ENCODE data around the gene MAN2B2. TPM values are rescaled to one million over a fixed set of nuclear protein-coding genes. Genes with fewer than 3 reads are reported as not detected.
A peak's percentile ranks its signal among the peaks of the same experiment; 100 is the strongest.

Gene MAN2B2
- total and polyA plus RNA-seq, 2 of the 8 experiments (the other 6 are each of a cell fraction or from before 2014, with no cell fraction given) = 3.3 to 4.0 TPM

DNA sequence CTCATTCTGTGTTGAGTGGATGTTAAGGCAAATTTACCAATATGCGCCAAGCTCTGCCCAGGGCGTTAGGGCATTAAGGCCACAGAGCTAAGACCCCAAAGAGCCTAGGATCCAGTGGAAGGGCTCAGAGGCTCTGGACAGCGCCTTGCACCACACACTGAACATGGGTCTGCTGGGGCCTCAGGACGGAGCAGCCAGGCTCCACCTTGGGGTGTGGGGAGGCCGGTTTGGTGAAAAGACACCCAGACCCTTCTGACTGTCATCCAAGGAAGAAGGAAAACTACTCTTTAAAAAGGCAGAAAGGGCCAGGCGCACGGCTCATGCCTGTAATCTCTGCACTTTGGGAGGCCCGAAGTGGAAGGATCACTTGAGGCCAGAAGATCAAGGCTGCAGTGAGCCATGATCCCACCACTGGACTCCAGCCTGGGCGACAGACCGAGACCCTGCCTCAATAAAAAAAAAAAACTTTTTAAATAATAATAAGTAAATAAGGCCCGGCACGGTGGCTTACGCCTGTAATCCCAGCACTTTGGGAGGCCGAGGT is 64.2 kb downstream of the MAN2B2 start:
- Histone ChIP-seq H3K79me1 (ENCODE audit: low read depth, low read length) (peaks cover 7% of the 10 kb centered on the region), H3K23me2 (ENCODE audit: low read depth, low read length) (peaks cover 10% of the 10 kb centered on the region), H2BK20ac (ENCODE audit: low read length) (no peak overlapping the region), H2BK12ac (ENCODE audit: low read depth, low read length) (0 out of 2 replicates have a peak overlapping the region, but pooled peaks have one; percentile 5), H3K23ac (ENCODE audit: insufficient read length) (no peak overlapping the region), H4K91ac (replicated peaks; ENCODE audit: insufficient read length, low read length) (no peak overlapping the region), H3K36me3 (ENCODE audit: control insufficient read depth in 2 of 4, insufficient read depth in 4 of 4, low read length in 3 of 4) (peaks cover 0 to 22% (median 9%) of the 10 kb centered on the region in 4 experiments; a peak in 5 of 8 replicates), H3K14ac (ENCODE audit: insufficient read length) (no peak overlapping the region), H3K4me2 (ENCODE audit: insufficient read depth in 1 of 2, low read depth in 2 of 2, low read length in 2 of 2) (peak overlapping the region in 1 of 2 experiments; percentile 98; a peak in 1 of 4 replicates), H2BK5ac (ENCODE audit: low read depth, low read length) (no peak overlapping the region), H3K27ac (ENCODE audit: low read depth, low read length) (no peak overlapping the region), H4K20me1 (replicated peaks in 1 of 2; ENCODE audit: control insufficient read depth in 1 of 2, insufficient read depth in 2 of 2, low read length in 2 of 2) (peaks cover 10 to 11% of the 10 kb centered on the region in 2 experiments), H3K4me3 (ENCODE audit: extremely low read depth in 1 of 4, insufficient read depth in 2 of 4, low read depth in 3 of 4, low read length in 4 of 4) (no peak overlapping the region), H3K9me3 (ENCODE audit: insufficient read depth in 2 of 2, low read depth in 1 of 2, low read length in 1 of 2) (no peaks in the 10 kb centered on the region), H3K79me2 (ENCODE audit: control insufficient read depth in 1 of 2, insufficient read depth in 2 of 2, low read length in 2 of 2) (peaks cover 9 to 29% of the 10 kb centered on the region in 2 experiments), H2AK5ac (ENCODE audit: low read depth, low read length) (no peak overlapping the region), H3K56ac (replicated peaks; ENCODE audit: insufficient read length, low read depth, low read length) (no peak overlapping the region), H4K5ac (ENCODE audit: insufficient read length, low read depth, low read length) (no peak overlapping the region), H2BK15ac (ENCODE audit: low read length) (no peak overlapping the region), H3K9ac (replicated peaks in 1 of 4; ENCODE audit: extremely low read depth in 1 of 4, low read depth in 3 of 4, low read length in 3 of 4) (no peak overlapping the region), H3K18ac (ENCODE audit: extremely low read depth, low read length) (no peak overlapping the region), H2AFZ (ENCODE audit: low read length) (no peak overlapping the region), H2BK120ac (replicated peaks; ENCODE audit: low read depth, low read length) (no peak overlapping the region), H3K4me1 (replicated peaks in 1 of 4; ENCODE audit: control insufficient read depth in 3 of 4, insufficient read depth in 4 of 4, low read length in 3 of 4) (peaks cover 0 to 9% (median 0%) of the 10 kb centered on the region in 4 experiments; a peak in 3 of 7 replicates), H3K4ac (replicated peaks; ENCODE audit: insufficient read length, low read depth, low read length) (no peak overlapping the region), H3K27me3 (replicated peaks in 1 of 4; ENCODE audit: control insufficient read depth in 3 of 4, extremely low read depth in 1 of 4, insufficient read depth in 3 of 4, low read length in 3 of 4) (no peaks in the 10 kb centered on the region), H4K8ac (ENCODE audit: extremely low read depth, insufficient read depth, low read length) (no peak overlapping the region)
- FAIRE-seq (no peak), DNase-seq (ENCODE audit: low read depth in 1 of 2, low spot score in 2 of 2) (no peak)
- ChIA-PET POLR2A (ENCODE audit: partially characterized antibody) (no interaction called here), CTCF (ENCODE audit: partially characterized antibody) (interaction anchor here (0.8 to 1.2 kb wide), 4 partner anchors 13 to 432 kb away, joined by 3 to 6 read pairs (median 4); partner anchors contain the start of gene MAN2B2)
- 92% methylated on average over 14 of the region's 14 CpGs; no CpG with 5 or more reads in 1 of the 2 experiments for WGBS, 2 experiments (ENCODE audit: extremely low coverage in 1 of 2, insufficient coverage in 1 of 2, insufficient read length in 1 of 2, insufficient replicate concordance in 2 of 2, low coverage in 1 of 2, low lambda C conversion rate in 2 of 2, missing lambda C conversion rate in 1 of 2)
- TF ChIP-seq SAP30 (IDR thresholded peaks at IDR 0.05; ENCODE audit: insufficient read depth, insufficient replicate concordance, low read length) = no peak
- no peak for TF ChIP-seq SIRT6 (IDR thresholded peaks at IDR 0.05; ENCODE audit: low read length)
- TF ChIP-seq JUND (IDR thresholded peaks at IDR 0.05; ENCODE audit: low read length) = no peak
- no peak for TF ChIP-seq RNF2 (IDR thresholded peaks at IDR 0.05; ENCODE audit: borderline replicate concordance, low read depth, low read length, missing control alignments, poor library complexity, severe bottlenecking)
- no peak for TF ChIP-seq USF2 (IDR thresholded peaks at IDR 0.05; ENCODE audit: low read length)
- TF ChIP-seq NRF1 (IDR thresholded peaks at IDR 0.05; ENCODE audit: low read depth, low read length) = no peak
- TF ChIP-seq JUN (IDR thresholded peaks at IDR 0.05; ENCODE audit: low read depth, low read length) = no peak
- no peak for TF ChIP-seq BACH1 (IDR thresholded peaks at IDR 0.05; ENCODE audit: low read length)
- TF ChIP-seq HDAC6 (IDR thresholded peaks at IDR 0.05; ENCODE audit: low read depth, low read length) = no peak
- no peak for TF ChIP-seq CREB1 (IDR thresholded peaks at IDR 0.05)

All from H1 (cell line).